Activated naive CD4-positive, alpha-beta T cell treated with Interleukin-2 at 50 U/mL for 16 hours (primary cell): ENCODE data around the gene CTPS2.

Experiments
- DNase-seq: peaks from one replicate; pipeline ENCODE4 v3.0.0-alpha.2; 2020

Gene CTPS2

DNA sequence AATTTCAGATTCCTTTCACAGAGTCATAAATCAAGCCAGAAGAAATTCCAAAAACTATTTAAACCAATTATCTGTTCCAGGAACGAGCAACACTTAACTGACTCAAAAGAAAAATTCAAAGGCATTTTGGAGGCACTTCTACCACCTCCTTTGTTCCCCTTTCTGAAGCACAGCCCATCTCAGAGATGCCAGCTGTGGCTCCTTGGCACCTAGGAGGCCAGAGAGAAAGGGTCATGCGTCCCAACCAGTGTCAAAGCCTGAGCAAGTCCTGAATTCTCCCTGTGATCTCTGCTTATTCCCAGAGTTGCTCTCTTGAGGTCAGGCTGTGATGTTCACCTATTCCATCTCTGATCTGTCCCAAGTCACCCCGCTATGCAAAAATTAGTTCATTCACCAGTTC, 167.5 kb downstream of the CTPS2 start:
- no peak for DNase-seq
